ENCODE results near the gene RXRA. TPM values are rescaled to one million over a fixed set of nuclear protein-coding genes. Genes with fewer than 3 reads are reported as not detected.

RXRA gene
- total and polyA plus RNA-seq, 2 of the 13 experiments (the other 11 are each of a cell fraction or from before 2014, with no cell fraction given) = 18.9 to 29.2 TPM

- TF ChIP-seq HNF1A (IDR thresholded peaks at IDR 0.05; ENCODE audit: low read depth) (no peak), HNF1A (CRISPR knock-in tag; IDR thresholded peaks at IDR 0.05; ENCODE audit: borderline replicate concordance) (no peak), ZNF598 (CRISPR knock-in tag; IDR thresholded peaks at IDR 0.05; ENCODE audit: borderline replicate concordance) (peak; percentile 65; the same call in 1 of the 2 replicates), SALL2 (CRISPR knock-in tag; IDR thresholded peaks at IDR 0.05) (no peak), GATAD1 (CRISPR knock-in tag; IDR thresholded peaks at IDR 0.05) (no peak), HDAC2 (CRISPR knock-in tag; IDR thresholded peaks at IDR 0.05) (peak; percentile 66; the same call in 1 of the 2 replicates), ZNF781 (CRISPR knock-in tag; IDR thresholded peaks at IDR 0.05; ENCODE audit: borderline replicate concordance, not compliant biosample characterization) (peak; percentile 26), ZBTB33 (CRISPR knock-in tag; IDR thresholded peaks at IDR 0.05) (no peak), FOXA1 (IDR thresholded peaks at IDR 0.05) (no peak), FOXA1 (CRISPR knock-in tag; IDR thresholded peaks at IDR 0.05) (peak; percentile 51; the same call in 1 of the 2 replicates)
- TF ChIP-seq, protein P1, sequence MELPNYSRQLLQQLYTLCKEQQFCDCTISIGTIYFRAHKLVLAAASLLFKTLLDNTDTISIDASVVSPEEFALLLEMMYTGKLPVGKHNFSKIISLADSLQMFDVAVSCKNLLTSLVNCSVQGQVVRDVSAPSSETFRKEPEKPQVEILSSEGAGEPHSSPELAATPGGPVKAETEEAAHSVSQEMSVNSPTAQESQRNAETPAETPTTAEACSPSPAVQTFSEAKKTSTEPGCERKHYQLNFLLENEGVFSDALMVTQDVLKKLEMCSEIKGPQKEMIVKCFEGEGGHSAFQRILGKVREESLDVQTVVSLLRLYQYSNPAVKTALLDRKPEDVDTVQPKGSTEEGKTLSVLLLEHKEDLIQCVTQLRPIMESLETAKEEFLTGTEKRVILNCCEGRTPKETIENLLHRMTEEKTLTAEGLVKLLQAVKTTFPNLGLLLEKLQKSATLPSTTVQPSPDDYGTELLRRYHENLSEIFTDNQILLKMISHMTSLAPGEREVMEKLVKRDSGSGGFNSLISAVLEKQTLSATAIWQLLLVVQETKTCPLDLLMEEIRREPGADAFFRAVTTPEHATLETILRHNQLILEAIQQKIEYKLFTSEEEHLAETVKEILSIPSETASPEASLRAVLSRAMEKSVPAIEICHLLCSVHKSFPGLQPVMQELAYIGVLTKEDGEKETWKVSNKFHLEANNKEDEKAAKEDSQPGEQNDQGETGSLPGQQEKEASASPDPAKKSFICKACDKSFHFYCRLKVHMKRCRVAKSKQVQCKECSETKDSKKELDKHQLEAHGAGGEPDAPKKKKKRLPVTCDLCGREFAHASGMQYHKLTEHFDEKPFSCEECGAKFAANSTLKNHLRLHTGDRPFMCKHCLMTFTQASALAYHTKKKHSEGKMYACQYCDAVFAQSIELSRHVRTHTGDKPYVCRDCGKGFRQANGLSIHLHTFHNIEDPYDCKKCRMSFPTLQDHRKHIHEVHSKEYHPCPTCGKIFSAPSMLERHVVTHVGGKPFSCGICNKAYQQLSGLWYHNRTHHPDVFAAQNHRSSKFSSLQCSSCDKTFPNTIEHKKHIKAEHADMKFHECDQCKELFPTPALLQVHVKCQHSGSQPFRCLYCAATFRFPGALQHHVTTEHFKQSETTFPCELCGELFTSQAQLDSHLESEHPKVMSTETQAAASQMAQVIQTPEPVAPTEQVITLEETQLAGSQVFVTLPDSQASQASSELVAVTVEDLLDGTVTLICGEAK (IDR thresholded peaks at IDR 0.05) = no peak
- TF ChIP-seq, protein P1 (CRISPR knock-in tag; IDR thresholded peaks at IDR 0.05) = no peak
Measured at GRCh38 chr9:134364391-134365114, 38.3 kb downstream of the RXRA start (continued).
